SU-DHL-6 (cell line): ENCODE results near the gene ITPR1.

Experiments used
- EZH2phosphoT487 ChIP-seq: fragments of 200-600 bp; sonication (generic), shearing (Covaris generic); conservative IDR thresholded peaks from 2 replicates; pipeline ENCODE4 v1.6.1; 2018; ENCODE audit warnings: mild to moderate bottlenecking, antibody characterized with exemption, low read length, moderate library complexity, mixed read lengths
- TF ChIP-seq, protein P1 (sequence below): fragments of 200-600 bp; sonication (generic); IDR thresholded peaks from one replicate; pipeline ENCODE4 v1.5.1; 2017; ENCODE audit warnings: antibody characterized with exemption, mild to moderate bottlenecking, low read length, moderate library complexity; ENCODE audit not compliant: insufficient read depth, poor library complexity, severe bottlenecking

DNA sequence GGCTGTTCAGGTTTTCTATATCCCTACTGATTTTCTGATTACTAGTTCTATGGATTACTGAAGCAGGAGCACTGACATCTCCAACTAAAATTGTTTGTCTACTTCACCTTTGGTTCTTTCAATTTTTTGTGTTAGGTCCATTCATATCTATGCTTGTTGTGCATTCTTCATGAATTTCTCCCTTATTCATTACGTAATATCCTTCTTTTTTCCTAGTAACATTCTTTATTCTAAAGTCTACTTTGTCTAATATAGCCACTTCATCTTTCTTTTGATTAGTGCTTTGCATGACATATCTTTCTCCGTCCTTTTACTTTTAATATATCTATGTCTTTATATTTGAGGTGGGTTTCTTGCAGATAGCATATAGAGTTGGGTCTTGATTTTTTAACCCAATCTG, 369.8 kb downstream of the ITPR1 start:
- no peak for TF ChIP-seq EZH2phosphoT487
- TF ChIP-seq, protein P1, sequence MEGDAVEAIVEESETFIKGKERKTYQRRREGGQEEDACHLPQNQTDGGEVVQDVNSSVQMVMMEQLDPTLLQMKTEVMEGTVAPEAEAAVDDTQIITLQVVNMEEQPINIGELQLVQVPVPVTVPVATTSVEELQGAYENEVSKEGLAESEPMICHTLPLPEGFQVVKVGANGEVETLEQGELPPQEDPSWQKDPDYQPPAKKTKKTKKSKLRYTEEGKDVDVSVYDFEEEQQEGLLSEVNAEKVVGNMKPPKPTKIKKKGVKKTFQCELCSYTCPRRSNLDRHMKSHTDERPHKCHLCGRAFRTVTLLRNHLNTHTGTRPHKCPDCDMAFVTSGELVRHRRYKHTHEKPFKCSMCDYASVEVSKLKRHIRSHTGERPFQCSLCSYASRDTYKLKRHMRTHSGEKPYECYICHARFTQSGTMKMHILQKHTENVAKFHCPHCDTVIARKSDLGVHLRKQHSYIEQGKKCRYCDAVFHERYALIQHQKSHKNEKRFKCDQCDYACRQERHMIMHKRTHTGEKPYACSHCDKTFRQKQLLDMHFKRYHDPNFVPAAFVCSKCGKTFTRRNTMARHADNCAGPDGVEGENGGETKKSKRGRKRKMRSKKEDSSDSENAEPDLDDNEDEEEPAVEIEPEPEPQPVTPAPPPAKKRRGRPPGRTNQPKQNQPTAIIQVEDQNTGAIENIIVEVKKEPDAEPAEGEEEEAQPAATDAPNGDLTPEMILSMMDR: no peak
